NCI-H526 (cell line): Measurements from ENCODE around the gene TEX11.
"Not testable (repeated sequence)": the region's sequence is repeated elsewhere in the genome, so short reads cannot be mapped to it uniquely, and the experiment has no call there.

Source experiments
- DNase-seq, 2 experiments: peaks; one replicate each; lab custom pipeline; 2025; lab: John Stamatoyannopoulos, UW

TEX11 gene

GRCh38 chrX:70755850-70756249 is 152.7 kb downstream of the TEX11 start:
- no peak for DNase-seq

GRCh38 chrX:70754169-70754848 is 154.2 kb downstream of the TEX11 start:
- no peak for DNase-seq

GRCh38 chrX:70733774-70734173 is 174.7 kb downstream of the TEX11 start:
- not testable (repeated sequence) for DNase-seq

GRCh38 chrX:70727961-70728360 is 180.6 kb downstream of the TEX11 start:
- not testable (repeated sequence) for DNase-seq

GRCh38 chrX:70720721-70721120 is 187.8 kb downstream of the TEX11 start:
- no peak for DNase-seq

- not testable (repeated sequence) for DNase-seq
Measured at GRCh38 chrX:70711336-70711735, 197.2 kb downstream of the TEX11 start.

- DNase-seq = no peak
Measured at GRCh38 chrX:70694339-70695122, 214.0 kb downstream of the TEX11 start.

- not testable (repeated sequence) for DNase-seq
Measured at GRCh38 chrX:70679455-70679854, 229.1 kb downstream of the TEX11 start.

- DNase-seq = no peak
Measured at GRCh38 chrX:70675284-70675683, 233.2 kb downstream of the TEX11 start.

- no peak for DNase-seq
Measured at GRCh38 chrX:70672326-70672725, 236.2 kb downstream of the TEX11 start.

GRCh38 chrX:70669120-70669519 is 239.4 kb downstream of the TEX11 start:
- DNase-seq = no peak

- DNase-seq = peak in 1 of 2 experiments; percentile 24
Measured at GRCh38 chrX:70664726-70665125, 243.8 kb downstream of the TEX11 start.

GRCh38 chrX:70661124-70661523 is 247.4 kb downstream of the TEX11 start:
- DNase-seq = not testable (repeated sequence)

GRCh38 chrX:70657546-70657945 is 251.0 kb downstream of the TEX11 start:
- not testable (repeated sequence) for DNase-seq

- no peak for DNase-seq
Measured at GRCh38 chrX:70656304-70656703, 252.2 kb downstream of the TEX11 start.

- DNase-seq = not testable (repeated sequence)
Measured at GRCh38 chrX:70647910-70648309, 260.6 kb downstream of the TEX11 start.

- no peak for DNase-seq
Measured at GRCh38 chrX:70636218-70636617, 272.3 kb downstream of the TEX11 start.

- DNase-seq = no peak
Measured at GRCh38 chrX:70635669-70636068, 272.8 kb downstream of the TEX11 start.

GRCh38 chrX:70635227-70635626 is 273.3 kb downstream of the TEX11 start:
- no peak for DNase-seq

GRCh38 chrX:70621743-70622142 is 286.8 kb downstream of the TEX11 start:
- DNase-seq = no peak

- DNase-seq = no peak
Measured at GRCh38 chrX:70618467-70618866, 290.0 kb downstream of the TEX11 start.

- DNase-seq = no peak
Measured at GRCh38 chrX:70613295-70613694, 295.2 kb downstream of the TEX11 start.

GRCh38 chrX:70605352-70605751 is 303.2 kb downstream of the TEX11 start:
- DNase-seq = no peak
